ENCODE measurements around the gene YTHDF1.

Gene YTHDF1

GRCh38 chr20:63232235-63233060 lies 16.5 kb upstream of the YTHDF1 start (continued):
- TF ChIP-seq ZNF513 (tag by site-specific recombination; IDR thresholded peaks at IDR 0.05) (no peak), HIC1 (tag by site-specific recombination; IDR thresholded peaks at IDR 0.05) (no peak), REPIN1 (tag by site-specific recombination; IDR thresholded peaks at IDR 0.05; ENCODE audit: low read depth) (no peak), BCL11A (tag by site-specific recombination; IDR thresholded peaks at IDR 0.05; ENCODE audit: low read depth) (no peak), ZNF114 (tag by site-specific recombination; IDR thresholded peaks at IDR 0.05) (no peak), ZNF792 (tag by site-specific recombination; IDR thresholded peaks at IDR 0.05) (no peak), EGR2 (tag by site-specific recombination; IDR thresholded peaks at IDR 0.05; ENCODE audit: low read depth) (peak; percentile 51), ZNF16 (tag by site-specific recombination; IDR thresholded peaks at IDR 0.05; ENCODE audit: low read depth) (no peak), ZNF280C (tag by site-specific recombination; IDR thresholded peaks at IDR 0.05) (no peak), KLF16 (tag by site-specific recombination; IDR thresholded peaks at IDR 0.05) (no peak), ZNF335 (tag by site-specific recombination; conservative IDR thresholded peaks at IDR 0.05) (peak; percentile 11; the same call in 1 of the 2 replicates), ZNF518A (tag by site-specific recombination; conservative IDR thresholded peaks at IDR 0.05; ENCODE audit: low read depth) (no peak), SP3 (tag by site-specific recombination; IDR thresholded peaks at IDR 0.05) (no peak), ZNF211 (tag by site-specific recombination; IDR thresholded peaks at IDR 0.05; ENCODE audit: low read depth) (no peak), ZNF48 (tag by site-specific recombination; IDR thresholded peaks at IDR 0.05) (no peak), SCRT1 (tag by site-specific recombination; IDR thresholded peaks at IDR 0.05; ENCODE audit: borderline replicate concordance) (no peak), HOXD13 (CRISPR knock-in tag; IDR thresholded peaks at IDR 0.05; ENCODE audit: borderline replicate concordance) (no peak), ZNF555 (tag by site-specific recombination; conservative IDR thresholded peaks at IDR 0.05) (no peak), ZNF423 (tag by site-specific recombination; IDR thresholded peaks at IDR 0.05) (no peak), ZBTB7A (tag by site-specific recombination; IDR thresholded peaks at IDR 0.05; ENCODE audit: low read depth) (no peak), ZNF692 (tag by site-specific recombination; IDR thresholded peaks at IDR 0.05) (no peak), ZNF629 (tag by site-specific recombination; IDR thresholded peaks at IDR 0.05) (peak; percentile 24; the same call in 1 of the 2 replicates), ZNF777 (tag by site-specific recombination; IDR thresholded peaks at IDR 0.05; ENCODE audit: borderline replicate concordance) (no peak), ZNF530 (tag by site-specific recombination; IDR thresholded peaks at IDR 0.05; ENCODE audit: low read depth) (no peak), ZBTB26 (tag by site-specific recombination; optimal IDR thresholded peaks at IDR 0.05) (no peak), ZNF404 (tag by site-specific recombination; IDR thresholded peaks at IDR 0.05) (no peak)
